HG02973 (cell line): ENCODE results near the gene WHRN.

Experiments used
- ATAC-seq: cut with Tn5 transposase; IDR thresholded peaks from one replicate; pipeline ENCODE4 v1.9.1; 2021; ENCODE audit warnings: moderate library complexity; ENCODE audit not compliant: unreplicated experiment

Gene WHRN

GRCh38 chr9:114386361-114386885, 118.8 kb downstream of the WHRN start:
- ATAC-seq: no peak

GRCh38 chr9:114385397-114386181, 119.7 kb downstream of the WHRN start:
- ATAC-seq: peak; percentile 80

GRCh38 chr9:114384836-114385396, 120.4 kb downstream of the WHRN start:
- ATAC-seq: no peak

GRCh38 chr9:114384341-114384740, 120.9 kb downstream of the WHRN start:
- ATAC-seq: no peak

- ATAC-seq: no peak
These were observed 121.6 kb downstream of the WHRN start for GRCh38 chr9:114383521-114384231.

GRCh38 chr9:114382699-114383520, 122.4 kb downstream of the WHRN start:
- peak; percentile 19 for ATAC-seq

- no peak for ATAC-seq
These were observed 126.4 kb downstream of the WHRN start for GRCh38 chr9:114378883-114379282.

- no peak for ATAC-seq
These were observed 127.3 kb downstream of the WHRN start for GRCh38 chr9:114378016-114378415.

GRCh38 chr9:114376586-114377445, 128.5 kb downstream of the WHRN start:
- no peak for ATAC-seq

GRCh38 chr9:114375386-114376175, 129.7 kb downstream of the WHRN start:
- ATAC-seq: no peak

- ATAC-seq: no peak
These were observed 130.3 kb downstream of the WHRN start for GRCh38 chr9:114374936-114375335.

- ATAC-seq: no peak
These were observed 131.1 kb downstream of the WHRN start for GRCh38 chr9:114373960-114374730.

GRCh38 chr9:114372921-114373448, 132.3 kb downstream of the WHRN start:
- peak; percentile 71 for ATAC-seq

GRCh38 chr9:114371973-114372917, 133.0 kb downstream of the WHRN start:
- ATAC-seq: no peak

- ATAC-seq: no peak
These were observed 133.8 kb downstream of the WHRN start for GRCh38 chr9:114371343-114371944.

GRCh38 chr9:114370968-114371320, 134.3 kb downstream of the WHRN start:
- no peak for ATAC-seq
